Epidermal melanocyte (primary cell): ENCODE data around the gene RALGAPA2.
A peak's percentile ranks its signal among the peaks of the same experiment; 100 is the strongest.

Experiments used
- DNase-seq: peaks from one replicate; pipeline ENCODE4 v3.0.0; 2011; ENCODE audit warnings: low spot score; ENCODE audit not compliant: insufficient read length

Gene RALGAPA2

GRCh38 chr20:20498076-20498861 is 214.2 kb downstream of the RALGAPA2 start:
- DNase-seq: peak; percentile 27

DNA sequence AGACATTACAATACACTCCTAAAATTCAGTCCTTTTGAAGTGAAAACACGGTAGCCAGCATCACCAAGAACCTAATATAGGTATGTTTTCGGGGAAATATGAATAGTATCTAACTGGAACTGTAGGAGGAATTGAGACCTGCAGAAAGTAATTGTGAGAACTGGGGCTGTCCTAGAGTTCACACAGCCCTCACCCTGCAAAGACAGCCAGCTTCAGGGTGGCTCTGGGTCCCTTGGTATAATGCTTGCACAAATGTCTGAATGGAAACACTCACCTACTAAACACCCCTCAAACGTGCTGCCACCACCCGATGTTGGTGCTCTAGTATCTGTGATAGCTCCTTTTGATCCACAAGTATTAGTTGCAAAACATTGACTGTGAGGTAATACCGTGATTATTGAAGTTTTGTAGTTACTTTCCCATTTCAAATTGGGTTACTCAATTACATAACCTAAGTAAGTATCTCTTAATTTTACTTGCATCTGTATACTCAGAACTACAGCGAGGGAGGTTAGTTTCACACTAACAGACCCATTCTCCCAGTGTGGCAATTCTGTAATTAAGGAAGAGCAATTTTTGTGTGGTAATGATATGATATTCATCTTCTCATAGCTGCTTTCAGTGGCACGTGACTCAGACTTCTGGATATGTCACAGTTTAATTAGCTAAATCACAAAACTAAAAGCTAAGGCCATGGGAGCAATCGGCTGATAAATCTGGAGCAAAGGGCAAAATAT is 215.0 kb downstream of the RALGAPA2 start:
- DNase-seq: no peak

- DNase-seq: no peak
Measured at GRCh38 chr20:20495729-20496503, 216.5 kb downstream of the RALGAPA2 start.

- no peak for DNase-seq
Measured at GRCh38 chr20:20493701-20494100, 218.7 kb downstream of the RALGAPA2 start.

GRCh38 chr20:20492521-20493332 is 219.7 kb downstream of the RALGAPA2 start:
- DNase-seq: no peak

GRCh38 chr20:20491784-20492264 is 220.6 kb downstream of the RALGAPA2 start:
- no peak for DNase-seq

GRCh38 chr20:20491110-20491783 is 221.2 kb downstream of the RALGAPA2 start:
- no peak for DNase-seq

DNA sequence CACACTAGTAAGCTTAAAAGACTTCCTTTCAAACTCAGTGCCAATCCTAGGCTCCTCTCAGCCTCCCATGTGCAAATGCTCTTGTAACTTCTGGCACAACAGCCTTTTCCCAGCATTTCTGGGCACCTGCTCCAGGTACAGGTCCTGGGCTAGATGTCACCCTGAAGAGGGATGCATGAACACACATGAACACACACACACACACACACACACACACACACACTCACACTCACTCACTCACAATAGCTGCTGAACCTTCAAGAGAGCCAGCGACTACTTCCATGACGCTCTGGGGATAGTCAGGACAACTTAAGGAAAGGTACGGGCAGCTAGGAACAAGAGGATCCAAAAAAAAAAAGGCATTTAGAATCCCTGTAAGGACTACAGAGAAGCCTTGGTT is 221.8 kb downstream of the RALGAPA2 start:
- no peak for DNase-seq

GRCh38 chr20:20489648-20490341 is 222.6 kb downstream of the RALGAPA2 start:
- DNase-seq: no peak

DNA sequence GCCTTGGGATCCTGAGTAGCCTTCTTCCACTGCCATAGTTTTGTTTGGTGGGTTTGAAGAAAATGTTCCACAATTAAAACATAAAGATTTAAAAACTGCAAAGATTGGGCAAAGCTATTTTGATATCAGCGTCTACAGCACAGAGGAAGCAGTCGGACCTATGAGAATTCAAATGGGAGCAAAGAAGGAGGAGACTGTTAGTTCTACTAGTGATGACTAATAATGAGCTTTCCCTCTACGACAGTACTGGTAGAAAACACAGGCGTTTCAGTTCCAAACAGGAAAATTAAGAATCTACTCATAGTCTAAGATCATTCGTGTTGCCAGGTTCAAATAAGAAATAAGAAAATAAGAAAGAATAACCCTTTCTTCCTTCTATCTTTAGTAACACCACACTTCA is 223.4 kb downstream of the RALGAPA2 start:
- DNase-seq: no peak

DNA sequence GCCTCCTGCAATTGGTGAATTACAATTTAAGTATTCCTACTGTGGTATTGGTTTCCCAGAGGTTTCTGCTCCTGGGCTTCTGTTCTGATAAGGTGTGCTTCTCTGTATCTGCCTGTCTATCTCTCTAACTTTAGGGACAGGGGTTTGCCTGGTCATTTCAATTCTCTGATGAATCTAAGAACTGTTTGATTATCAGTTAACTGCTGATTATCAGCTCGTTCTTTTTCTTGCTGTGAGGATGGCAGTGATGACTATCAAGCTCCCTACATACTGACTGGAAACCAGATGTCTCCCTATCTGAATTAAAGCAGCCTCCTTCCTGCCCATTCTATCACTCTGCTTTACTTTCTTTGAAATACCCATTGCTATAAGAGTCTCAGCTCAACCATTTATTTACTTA is 224.1 kb downstream of the RALGAPA2 start:
- no peak for DNase-seq

GRCh38 chr20:20487811-20488210 is 224.6 kb downstream of the RALGAPA2 start:
- no peak for DNase-seq

DNA sequence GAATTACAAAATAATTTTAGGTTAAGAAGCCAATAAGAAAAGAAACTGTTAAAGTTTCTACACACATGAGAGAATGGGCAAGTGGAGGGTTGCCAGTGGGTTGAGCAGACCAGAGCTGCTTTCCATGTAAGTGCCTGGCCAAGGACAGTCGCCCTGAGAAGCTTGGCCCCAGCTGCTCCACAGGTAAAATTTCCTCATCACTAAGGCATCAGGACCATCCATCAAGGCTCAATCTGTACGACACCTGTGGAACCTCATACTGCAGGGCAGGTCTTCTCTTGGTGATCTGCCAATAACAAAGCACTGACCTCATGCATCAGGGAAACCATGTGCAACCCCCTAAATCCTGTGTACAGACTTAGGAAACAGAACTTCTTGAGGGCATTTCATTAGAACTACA is 229.1 kb downstream of the RALGAPA2 start:
- DNase-seq: no peak

GRCh38 chr20:20482453-20482852 is 230.0 kb downstream of the RALGAPA2 start:
- no peak for DNase-seq

- no peak for DNase-seq
Measured at GRCh38 chr20:20480689-20481088, 231.8 kb downstream of the RALGAPA2 start.

GRCh38 chr20:20480126-20480525 is 232.3 kb downstream of the RALGAPA2 start:
- DNase-seq: no peak

- DNase-seq: no peak
Measured at GRCh38 chr20:20477444-20478041, 234.9 kb downstream of the RALGAPA2 start.

DNA sequence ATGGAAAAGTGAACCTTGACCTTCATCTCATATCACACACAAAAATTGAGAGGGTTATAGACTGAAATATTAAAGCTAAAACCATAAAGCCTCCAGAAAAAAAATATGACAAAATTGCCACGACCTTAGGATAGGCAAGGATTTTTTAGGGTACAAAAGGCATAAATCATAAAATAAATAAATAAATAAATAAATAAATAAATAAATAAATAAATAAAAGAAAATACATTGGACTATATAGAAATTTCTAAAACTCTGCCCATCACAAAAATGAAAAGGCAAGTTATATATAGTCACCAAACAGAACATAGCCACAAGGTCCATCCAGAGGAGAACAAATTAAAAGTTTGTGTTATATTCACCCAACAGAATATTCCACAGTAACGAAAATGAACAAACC is 235.9 kb downstream of the RALGAPA2 start:
- DNase-seq: no peak

DNA sequence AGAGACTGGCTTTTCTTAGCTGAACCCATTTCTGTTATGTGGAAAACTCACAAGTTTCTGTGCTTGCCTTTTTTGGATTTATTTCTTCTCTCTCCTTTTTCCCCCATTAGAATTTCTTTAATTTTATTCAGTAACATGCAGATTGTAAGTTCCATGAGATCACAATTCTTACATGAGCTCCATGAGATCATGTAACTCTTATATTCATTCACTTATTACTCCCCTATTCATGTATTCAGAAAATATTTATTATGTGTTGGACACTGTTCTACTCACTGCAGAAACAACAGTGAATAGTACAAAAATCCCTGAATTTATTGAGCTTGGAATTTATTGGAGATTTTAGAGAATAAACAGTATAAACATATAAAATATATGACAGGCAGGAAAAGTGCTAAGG is 238.8 kb downstream of the RALGAPA2 start:
- no peak for DNase-seq
